GM19452 (cell line): ENCODE results near the gene CREB3L2.
"Not testable (repeated sequence)": the region's sequence is repeated elsewhere in the genome, so short reads cannot be mapped to it uniquely, and the experiment has no call there.

Experiments
- ATAC-seq: cut with Tn5 transposase; IDR thresholded peaks from one replicate; pipeline ENCODE4 v1.9.1; 2021; ENCODE audit not compliant: unreplicated experiment

CREB3L2 gene

DNA sequence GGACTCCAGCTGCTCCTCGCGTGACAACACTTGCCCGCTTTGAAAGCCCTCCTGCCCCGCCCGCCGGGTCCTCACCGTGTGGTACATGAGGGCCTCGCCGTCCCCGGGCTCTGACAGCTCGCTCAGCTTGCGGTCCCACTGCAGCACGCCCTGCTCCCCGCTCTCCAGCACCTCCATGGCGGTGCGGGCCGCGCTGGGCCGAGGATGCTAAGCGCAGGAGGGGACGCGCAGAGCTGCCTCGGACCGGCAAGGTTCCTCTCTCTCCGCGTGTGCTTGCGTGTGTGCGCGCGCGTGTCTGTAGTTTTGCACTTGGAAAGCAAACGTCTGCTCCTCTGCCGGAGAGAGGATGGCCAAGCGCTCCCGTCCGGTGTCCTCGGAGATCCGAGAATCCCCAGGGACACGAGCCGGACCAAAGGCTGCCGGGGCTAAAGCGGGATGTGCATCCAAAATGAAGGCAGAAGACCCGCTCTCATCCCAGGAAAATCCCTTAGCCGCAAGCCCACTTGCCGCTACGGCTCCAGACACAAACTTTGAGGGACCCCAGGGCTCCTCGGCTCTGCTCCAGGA is at the start of gene CREB3L2:
CREB3L2 (minus strand) TSS at position 558 of the 567 bp plus-strand sequence; CDS start at position 177, 381 bp downstream.
- peak; percentile 34 for ATAC-seq

- no peak for ATAC-seq
Measured at GRCh38 chr7:138049505-138050116, 47.7 kb upstream of the CREB3L2 start.

- ATAC-seq, result no peak
Measured at GRCh38 chr7:138047907-138048306, 46.0 kb upstream of the CREB3L2 start.

DNA sequence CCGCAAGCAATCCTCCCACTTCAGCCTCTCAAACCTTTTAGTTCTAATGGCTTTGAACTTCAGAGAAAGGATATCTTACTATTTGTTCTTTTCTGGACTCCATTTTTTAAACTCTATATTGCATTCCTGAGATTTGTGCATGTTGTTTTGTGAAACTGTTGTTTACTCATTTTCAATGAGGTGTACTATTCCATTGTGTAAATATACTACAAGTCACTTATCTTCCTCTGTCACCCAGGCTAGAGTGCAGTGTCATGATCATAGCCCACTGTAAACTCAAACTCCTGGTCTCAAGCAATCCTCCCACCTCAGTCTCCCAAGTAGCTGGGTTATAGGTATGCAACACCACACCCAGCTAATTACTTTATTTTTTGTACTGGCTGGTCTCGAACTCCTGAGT is 43.0 kb upstream of the CREB3L2 start:
- no peak for ATAC-seq

- not testable (repeated sequence) for ATAC-seq
Measured at GRCh38 chr7:138040063-138040462, 38.2 kb upstream of the CREB3L2 start.

- ATAC-seq, result no peak
Measured at GRCh38 chr7:138036135-138036534, 34.2 kb upstream of the CREB3L2 start.

DNA sequence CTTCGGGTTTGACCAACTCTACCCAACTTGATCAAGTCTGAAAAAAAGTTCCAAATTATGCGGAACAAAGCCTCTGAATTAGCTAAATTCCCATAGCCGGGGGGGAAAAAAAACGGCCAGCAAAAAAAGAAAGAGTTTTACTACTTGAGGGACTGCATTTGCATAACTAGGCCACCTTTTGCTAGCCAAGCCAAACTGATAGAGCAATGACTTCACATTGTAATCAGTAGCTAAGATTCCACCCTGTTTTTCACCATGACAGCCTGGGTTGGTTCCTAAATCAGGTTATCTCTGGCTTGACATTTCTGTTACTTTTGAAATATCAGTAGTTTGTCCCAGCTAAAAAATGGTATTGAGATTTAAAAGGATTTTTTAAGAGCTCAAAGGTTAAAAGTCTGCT is 31.4 kb upstream of the CREB3L2 start:
- no peak for ATAC-seq

DNA sequence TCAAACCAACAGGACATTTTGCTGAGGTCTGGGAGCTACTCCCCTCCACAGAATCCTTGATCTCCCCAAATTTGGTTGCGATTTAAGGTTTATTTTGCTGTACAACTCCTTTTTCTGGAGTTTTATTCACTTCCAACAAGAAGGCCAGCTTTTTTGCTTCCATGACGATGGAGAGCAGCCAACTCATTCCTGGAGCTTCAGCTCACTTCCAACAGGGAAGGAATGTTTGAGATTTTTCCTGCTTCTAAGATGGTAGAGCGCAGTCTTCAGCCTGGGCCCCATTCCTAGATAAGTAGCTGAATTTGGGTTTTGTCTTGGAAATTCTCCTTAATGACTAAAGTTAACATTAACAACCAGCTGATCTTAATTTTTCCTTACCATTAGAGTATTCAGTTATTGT is 30.9 kb upstream of the CREB3L2 start:
- no peak for ATAC-seq

DNA sequence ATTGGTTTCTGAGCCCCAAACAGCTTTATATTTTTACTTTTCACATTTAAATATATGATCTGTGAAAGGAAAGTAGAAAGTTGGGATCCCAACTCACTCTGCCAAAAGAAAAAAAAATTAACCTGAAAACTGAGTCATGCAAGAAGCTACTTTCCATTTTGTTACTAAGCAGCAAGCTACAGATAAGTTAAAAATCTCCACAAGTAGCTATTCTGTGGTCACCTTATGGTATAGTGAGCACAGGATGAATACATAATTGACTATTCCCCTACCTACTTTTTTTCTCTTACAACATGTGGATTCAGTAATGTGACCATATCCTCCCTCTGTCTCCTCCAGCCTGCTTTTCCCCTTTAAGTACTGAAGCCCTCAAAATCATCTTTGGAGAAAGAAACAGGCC is 30.3 kb upstream of the CREB3L2 start:
- ATAC-seq, result peak; percentile 62

GRCh38 chr7:138030679-138031351 is 28.9 kb upstream of the CREB3L2 start:
- no peak for ATAC-seq

DNA sequence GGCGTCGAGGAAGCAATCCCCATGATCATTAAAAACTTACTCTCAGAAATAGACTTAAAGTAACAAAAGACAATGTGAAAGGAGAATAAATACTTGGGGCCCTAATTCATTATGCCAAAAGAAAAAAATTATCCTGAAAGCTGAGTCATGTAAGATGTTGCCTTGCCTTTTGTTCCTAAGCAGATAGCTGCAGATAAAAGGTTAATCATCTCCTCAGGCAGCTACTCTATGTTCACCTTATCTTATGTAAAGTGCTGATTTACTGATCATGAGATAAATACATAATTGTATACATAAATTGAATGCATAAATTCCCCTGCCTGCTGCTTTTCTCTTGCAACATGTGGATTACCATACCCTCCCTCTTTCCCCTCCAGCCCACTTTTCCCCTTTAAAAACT is 28.1 kb upstream of the CREB3L2 start:
- ATAC-seq, result no peak

GRCh38 chr7:138029126-138029525 is 27.2 kb upstream of the CREB3L2 start:
- no peak for ATAC-seq

- ATAC-seq, result no peak
Measured at GRCh38 chr7:138027100-138027499, 25.2 kb upstream of the CREB3L2 start.

DNA sequence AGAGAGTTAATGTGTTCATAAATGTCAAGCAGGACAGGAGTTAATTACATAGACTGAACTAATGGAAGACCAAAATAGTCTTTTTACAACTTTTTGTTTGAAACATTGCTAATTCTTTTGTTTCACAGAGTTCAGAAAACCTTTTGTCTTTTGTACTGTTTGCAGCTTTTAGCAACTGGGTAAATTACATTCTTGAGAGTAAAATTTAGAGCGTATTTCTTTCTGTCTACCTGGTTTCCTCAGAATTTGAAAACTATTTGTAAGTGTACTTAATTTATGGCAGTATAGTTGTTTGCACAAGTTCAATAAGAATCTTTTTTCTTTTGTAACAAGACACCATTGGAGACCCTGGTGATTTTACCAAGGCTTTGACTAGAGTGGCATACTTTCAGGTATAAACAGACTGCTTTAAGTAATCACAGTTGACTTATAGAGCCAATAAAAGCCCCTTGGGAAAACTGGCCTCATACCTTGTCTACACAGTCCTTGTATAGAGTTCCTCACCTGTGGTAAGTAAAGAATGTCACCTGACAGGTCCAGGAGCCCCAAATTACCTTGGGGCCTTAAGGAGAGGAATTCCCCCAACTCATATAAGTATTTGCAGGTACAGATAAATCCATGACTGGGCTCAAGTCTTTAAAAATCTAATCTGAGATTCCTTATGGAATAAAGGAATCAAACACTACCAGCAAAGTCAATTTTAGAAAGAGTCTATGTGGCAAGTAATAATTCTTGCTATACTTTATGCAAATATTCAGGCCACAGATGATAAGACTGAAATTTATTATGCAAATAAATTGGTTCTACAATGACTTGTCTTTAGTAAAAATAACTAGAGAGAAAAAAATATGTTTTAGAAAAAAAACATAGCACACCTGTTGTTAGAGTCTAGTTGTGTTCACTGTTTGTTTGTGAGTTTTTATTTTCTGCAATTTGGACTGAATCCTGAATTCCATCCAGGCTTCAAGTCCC is 23.6 kb upstream of the CREB3L2 start:
- no peak for ATAC-seq

- no peak for ATAC-seq
Measured at GRCh38 chr7:138024765-138025164, 22.9 kb upstream of the CREB3L2 start.

DNA sequence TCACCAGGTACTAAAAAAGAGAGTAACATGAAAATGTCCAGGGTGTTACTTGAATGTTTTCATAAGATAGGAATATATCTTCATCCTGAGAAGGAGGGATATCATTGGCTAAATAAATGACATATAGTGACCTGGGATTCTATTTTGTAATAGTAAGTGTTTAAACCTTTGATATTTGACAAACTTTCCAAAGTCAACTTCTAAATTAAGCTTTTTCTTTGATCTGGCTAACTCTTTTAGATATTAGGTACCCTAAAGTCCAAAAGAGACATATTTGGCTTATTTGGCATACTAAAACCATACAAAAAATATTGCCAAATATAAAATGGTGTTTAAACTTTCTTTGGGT is 22.4 kb upstream of the CREB3L2 start:
- no peak for ATAC-seq

DNA sequence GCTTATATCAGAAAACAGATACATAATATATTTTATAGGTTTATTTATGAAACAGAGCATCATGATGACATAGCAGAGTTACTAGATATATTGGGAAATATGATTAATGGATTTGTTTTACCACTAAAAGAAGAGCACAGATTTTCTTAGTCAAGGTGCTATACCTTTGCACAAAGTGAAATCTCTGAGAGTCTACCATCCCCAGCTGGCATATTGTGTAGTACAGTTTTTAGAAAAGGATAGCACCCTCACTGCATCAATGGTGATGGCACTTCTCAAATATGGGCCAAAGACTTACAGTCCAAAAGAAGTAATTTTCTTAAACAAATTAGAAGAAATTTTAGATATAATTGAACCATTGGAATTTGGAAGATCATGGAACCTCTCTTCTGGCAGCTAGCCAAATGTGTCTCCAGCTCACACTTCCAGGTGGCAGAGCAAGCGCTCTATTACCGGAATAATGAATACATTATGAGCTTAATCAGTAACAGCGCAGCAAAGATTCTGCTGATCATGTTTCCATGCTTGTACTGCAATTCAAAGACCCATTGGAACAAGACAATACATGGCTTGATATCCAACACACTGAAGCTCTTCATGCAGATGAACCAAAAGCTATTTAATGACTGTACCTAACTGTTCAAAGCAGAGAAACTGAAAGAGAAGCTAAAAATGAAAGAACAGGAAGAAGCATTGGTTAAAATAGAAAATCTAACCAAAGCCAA is 21.9 kb upstream of the CREB3L2 start:
- peak; percentile 88 for ATAC-seq

- no peak for ATAC-seq
Measured at GRCh38 chr7:138021889-138022288, 20.0 kb upstream of the CREB3L2 start.

- ATAC-seq, result no peak
Measured at GRCh38 chr7:138017992-138018391, 16.1 kb upstream of the CREB3L2 start.

DNA sequence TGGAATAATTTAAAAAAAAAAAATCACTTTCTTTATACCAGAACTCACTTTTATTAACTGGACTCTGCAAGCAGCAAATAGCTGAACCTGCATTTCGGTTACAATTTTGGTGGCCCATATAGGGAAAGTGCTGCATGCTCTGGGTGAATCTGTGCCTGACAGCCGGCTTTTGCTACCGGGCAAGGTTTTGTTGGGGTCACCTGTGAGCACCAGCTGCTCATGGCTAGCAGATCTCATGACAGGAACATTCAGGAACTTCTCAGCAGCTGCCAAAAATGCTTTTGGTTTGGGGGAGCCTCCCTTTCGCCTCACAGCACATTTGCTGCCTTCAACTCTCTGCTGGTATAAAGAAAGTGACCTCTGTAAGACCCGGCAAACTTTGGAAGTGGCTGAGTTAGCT is 13.2 kb upstream of the CREB3L2 start:
- ATAC-seq, result no peak

- no peak for ATAC-seq
Measured at GRCh38 chr7:138014686-138015085, 12.8 kb upstream of the CREB3L2 start.
